GM18511 (cell line): ENCODE measurements around the gene TRIM38.
A peak's percentile ranks its signal among the peaks of the same experiment; 100 is the strongest.
"Not testable (repeated sequence)": the region's sequence is repeated elsewhere in the genome, so short reads cannot be mapped to it uniquely, and the experiment has no call there.

Experiments used
- ATAC-seq: cut with Tn5 transposase; IDR thresholded peaks from one replicate; pipeline ENCODE4 v1.9.1; 2021; ENCODE audit warnings: mild to moderate bottlenecking, moderate library complexity; ENCODE audit not compliant: unreplicated experiment

Gene TRIM38

GRCh38 chr6:25968769-25969168, 6.2 kb downstream of the TRIM38 start:
- ATAC-seq, result no peak

DNA sequence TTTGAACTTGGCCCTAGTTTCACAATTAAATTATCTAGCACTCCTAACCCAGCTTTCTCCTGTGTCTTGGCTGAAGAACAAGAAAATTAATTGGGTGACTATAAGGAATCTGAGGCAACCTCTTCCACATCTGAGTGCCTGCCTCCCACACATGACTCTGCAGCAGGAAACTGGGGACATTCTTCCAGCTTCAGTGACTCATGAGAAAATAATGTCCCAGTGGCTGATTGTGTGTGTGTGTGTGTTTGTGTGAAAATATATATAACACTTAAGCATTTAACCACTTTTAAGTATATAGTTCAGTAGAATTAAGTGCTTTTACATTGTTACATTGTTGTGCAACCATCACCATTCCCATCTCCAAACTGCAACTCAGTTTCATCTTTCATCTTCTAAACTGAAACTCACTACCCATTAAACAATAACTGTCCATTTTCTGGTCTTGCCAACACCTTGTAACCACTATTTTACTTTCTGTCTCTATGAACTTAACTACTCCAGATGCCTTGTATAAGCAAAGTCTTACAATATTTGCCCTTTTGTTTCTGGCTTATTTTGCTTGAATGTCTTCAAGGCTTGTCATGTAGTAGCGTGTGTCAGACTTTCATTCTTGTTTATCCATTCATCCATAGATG, 8.7 kb downstream of the TRIM38 start:
- ATAC-seq, result peak; percentile 53

GRCh38 chr6:25972128-25972527, 9.5 kb downstream of the TRIM38 start:
- no peak for ATAC-seq

DNA sequence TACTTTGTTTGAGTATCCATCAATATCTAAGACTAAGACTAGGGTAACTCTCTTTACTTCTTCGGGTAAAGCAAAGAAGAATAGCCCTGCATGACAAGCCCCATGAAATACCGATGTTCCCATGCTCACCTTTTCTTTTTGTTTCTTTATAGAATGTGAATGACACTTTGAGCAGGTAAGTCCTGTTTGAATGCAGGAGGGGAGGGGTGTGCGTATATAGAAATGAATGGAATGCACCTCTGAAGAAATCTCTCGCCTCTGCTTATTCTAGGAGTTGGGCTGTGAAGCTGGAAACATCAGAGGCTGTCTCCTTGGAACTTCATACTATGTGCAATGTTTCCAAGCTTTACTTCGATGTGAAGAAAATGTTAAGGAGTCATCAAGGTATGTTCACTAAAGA, 10.3 kb downstream of the TRIM38 start:
- ATAC-seq, result no peak

- no peak for ATAC-seq
These were observed 11.4 kb downstream of the TRIM38 start for GRCh38 chr6:25973923-25974555.

DNA sequence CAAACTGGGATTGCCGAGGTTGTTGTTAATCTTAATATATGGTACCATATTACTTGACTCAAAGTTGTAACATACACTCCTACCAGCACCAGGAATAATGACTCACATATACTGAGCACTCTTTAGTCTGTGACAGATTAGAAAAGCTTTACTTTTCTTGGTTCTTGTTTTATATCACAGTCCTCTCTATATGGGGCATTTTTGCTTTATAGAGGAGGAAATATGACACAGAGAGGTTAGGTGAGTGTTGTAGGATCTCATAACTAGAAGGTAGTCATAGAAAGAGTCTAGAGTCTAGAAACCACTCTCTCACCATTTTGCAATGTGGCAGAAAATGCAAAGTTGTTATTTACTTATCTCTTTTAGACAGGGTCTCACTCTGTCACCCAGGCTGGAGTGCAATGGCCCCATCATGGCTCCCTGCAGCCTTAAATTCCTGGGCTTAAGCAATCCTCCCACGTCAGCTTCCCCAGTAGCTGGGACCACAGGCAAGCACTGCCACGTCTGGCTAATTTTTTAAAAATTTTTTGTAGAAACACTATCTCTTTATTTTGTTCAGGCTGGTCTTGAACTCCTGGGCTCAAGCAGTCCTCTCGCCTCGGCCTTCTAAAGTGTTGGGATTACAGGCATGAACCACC, 13.4 kb downstream of the TRIM38 start:
- ATAC-seq, result no peak

GRCh38 chr6:25980935-25981334, 18.3 kb downstream of the TRIM38 start:
- ATAC-seq, result no peak

DNA sequence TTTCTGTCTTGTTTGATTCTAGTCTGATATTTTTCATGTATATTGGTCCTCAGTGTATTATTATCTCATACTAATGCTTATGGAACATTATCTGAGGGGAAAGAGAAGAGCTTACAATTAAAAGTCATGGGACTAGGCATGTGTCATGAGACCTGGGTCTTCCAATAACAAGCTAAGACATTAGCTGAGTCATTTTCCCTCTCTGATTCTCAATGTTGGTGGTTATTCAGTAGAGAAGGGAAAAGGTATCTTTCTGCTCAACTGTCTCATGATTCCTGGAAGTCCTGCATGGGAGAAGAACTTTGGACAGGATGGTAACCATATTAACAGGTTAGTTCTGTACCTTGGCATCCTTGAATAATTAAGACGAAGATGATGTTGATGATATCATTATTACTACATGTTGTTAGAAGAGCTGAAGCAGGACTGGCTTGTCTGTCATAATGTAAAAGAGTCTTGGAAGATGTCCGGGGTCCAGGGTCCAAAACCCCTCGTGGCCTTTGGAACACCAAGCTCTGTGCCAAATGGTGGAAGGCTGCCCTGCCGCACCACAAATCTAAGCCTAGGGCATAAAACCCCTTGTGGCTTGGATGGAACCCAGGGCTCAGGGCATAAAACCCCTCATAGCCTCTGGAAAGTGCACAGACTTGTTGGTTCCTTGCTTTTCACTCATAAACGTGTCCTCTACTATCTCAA, 19.1 kb downstream of the TRIM38 start:
- ATAC-seq, result no peak

DNA sequence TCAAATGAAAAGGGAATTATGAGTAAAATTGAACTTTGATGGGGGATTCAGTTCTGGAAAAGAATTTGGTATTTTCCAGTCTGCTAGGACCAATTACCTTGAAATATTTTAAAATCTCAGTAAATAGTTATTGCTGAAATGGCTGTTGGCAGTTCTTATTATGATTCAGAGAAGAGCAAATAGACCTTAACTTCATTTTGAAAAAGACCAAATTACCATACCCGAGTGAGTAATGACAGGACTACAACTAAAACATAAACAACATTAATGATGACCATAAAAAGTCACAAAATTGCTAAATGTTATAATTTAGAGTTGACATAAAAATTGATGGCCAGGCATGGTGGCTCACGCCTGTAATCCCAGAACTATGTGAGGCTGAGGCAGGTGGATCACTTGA, 21.7 kb downstream of the TRIM38 start:
- no peak for ATAC-seq

- ATAC-seq, result no peak
These were observed 25.2 kb downstream of the TRIM38 start for GRCh38 chr6:25987845-25988244.

DNA sequence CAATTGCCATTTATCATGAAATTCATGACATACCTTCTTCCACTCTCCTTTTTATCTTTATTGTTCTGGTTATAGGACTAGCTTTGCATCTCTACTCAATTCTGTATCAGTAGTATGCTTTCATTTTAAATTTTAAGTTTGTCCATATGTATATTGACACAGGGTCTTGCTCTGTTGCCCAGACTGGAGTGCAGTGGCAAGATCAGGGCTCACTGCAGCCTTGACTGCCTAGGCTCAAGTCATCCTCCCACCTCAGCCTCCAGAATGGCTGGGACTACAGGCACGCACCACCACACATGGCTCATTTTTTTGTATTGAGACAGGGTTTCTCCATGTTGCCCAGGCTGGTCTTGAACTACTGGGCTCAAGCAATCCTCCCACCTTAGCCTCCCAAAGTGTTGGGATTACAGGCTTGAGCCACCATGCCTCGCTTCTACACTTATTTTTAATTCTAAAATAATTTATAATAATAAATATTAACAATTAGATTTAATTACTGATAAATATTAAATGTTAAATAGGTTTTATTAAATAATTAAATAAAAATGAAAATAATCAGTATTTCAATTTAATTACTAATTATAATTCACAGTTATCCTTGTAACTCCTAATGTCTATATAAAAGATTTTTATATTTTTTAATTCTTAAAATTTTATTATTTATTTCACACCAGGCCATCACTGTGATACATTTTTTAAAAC, 27.7 kb downstream of the TRIM38 start:
- ATAC-seq, result no peak

- ATAC-seq, result peak; percentile 65
These were observed 29.3 kb downstream of the TRIM38 start for GRCh38 chr6:25991785-25992412.

- peak; percentile 83 for ATAC-seq
These were observed 30.1 kb downstream of the TRIM38 start for GRCh38 chr6:25992413-25993340.

DNA sequence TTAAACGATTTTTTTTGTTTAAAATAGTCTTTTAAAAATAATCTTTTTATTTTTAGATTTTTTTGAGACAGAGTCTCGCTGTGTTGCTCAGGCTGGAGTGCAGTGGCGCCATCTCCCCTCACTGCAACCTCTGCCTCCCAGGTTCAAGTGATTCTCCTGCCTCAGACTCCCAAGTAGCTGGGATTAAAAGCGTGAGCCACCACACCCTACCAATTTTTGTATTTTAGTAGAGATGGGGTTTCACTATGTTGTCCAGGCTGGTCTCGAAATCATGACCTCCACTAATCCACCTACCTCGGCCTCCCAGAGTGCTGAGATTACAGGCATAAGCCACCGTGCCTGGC, 30.7 kb downstream of the TRIM38 start:
- ATAC-seq, result peak; percentile 4

- no peak for ATAC-seq
These were observed 32.9 kb downstream of the TRIM38 start for GRCh38 chr6:25995507-25995906.

- ATAC-seq, result no peak
These were observed 35.3 kb downstream of the TRIM38 start for GRCh38 chr6:25997921-25998320.

- ATAC-seq, result no peak
These were observed 35.8 kb downstream of the TRIM38 start for GRCh38 chr6:25998379-25998778.

GRCh38 chr6:25999225-25999624, 36.6 kb downstream of the TRIM38 start:
- ATAC-seq, result not testable (repeated sequence)

- no peak for ATAC-seq
These were observed 38.0 kb downstream of the TRIM38 start for GRCh38 chr6:26000366-26001144.
